CD4-positive, alpha-beta T cell treated with Interferon alpha-2 for 1 hour (primary cell): Measurements from ENCODE around the gene INPP5K.
"Not testable (repeated sequence)": the region's sequence is repeated elsewhere in the genome, so short reads cannot be mapped to it uniquely, and the experiment has no call there.

Experiments used
- DNase-seq, 2 donors: peaks; one replicate each; pipeline ENCODE4 v3.0.0-alpha.2; 2020 to 2022

Gene INPP5K

DNA sequence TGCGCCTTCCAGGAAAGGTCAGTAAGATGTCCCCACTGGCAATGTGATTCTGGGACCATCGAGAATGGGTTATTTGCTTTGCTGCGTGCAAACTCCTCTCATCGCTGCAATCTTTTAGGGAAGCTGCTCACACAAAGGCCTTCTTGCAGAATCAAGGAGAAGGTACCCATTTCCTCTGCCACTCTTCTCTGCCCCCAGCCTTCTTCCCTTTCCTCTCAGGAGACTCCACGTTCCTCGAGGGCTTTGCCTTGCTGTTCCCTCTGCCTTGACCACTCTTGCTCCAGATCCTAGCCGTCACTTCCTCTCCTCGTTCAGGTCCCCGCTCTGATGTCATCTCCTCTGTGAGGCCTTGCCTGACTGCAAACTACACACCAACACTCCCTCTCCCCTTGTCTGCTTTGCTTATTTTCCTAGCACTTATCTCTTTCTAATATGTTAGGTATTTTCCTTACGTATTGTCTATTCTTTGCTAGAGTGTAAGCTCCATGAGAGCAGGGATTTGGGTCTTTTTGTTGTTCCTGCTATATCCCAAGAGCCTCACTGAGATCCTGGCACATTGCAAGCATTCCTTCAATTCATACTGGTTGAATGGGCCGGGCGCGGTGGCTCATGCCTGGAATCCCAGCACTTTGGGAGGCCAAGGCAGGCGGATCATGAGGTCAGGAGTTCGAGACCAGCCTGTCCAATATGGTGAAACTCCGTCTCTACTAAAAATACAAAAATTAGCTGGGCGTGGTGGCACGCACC is 55.0 kb downstream of the INPP5K start:
- DNase-seq: peak in 1 of 2 donors; percentile 22

- DNase-seq: no peak
Observed at GRCh38 chr17:1460233-1460632, 56.2 kb downstream of the INPP5K start.

- peak; percentile 97 to 99 for DNase-seq
Observed at GRCh38 chr17:1455797-1456599, 60.4 kb downstream of the INPP5K start, which contains the start of gene CRK. TSS of gene CRK (minus strand) at chr17:1456232. CDS start at chr17:1456117, 115 bp downstream.

- peak; percentile 43 to 49 for DNase-seq
Observed at GRCh38 chr17:1455291-1455796, 61.1 kb downstream of the INPP5K start.

DNA sequence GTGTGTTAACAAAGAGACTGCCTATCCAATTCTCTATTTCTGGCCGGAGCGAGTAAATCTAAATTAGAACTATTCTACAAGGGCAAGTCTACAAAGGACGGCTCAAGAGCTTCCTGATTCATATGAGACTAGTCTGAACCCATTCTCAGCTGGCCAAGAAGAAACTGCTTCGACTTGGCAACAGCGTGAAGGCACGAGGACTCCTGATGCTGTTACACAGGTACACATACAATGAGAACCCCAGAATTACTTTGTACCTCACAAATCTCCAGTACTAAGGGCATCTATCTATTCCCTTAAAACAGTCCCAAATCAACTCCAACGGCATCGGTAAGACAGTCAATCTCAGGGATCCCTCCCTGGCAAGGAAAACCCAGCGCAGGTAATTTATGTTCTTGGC is 61.9 kb downstream of the INPP5K start:
- no peak for DNase-seq

GRCh38 chr17:1453694-1454093 is 62.7 kb downstream of the INPP5K start:
- DNase-seq: not testable (repeated sequence)

- no peak for DNase-seq
Observed at GRCh38 chr17:1452836-1453235, 63.6 kb downstream of the INPP5K start.

- not testable (repeated sequence) for DNase-seq
Observed at GRCh38 chr17:1450261-1450660, 66.2 kb downstream of the INPP5K start.

GRCh38 chr17:1449412-1449967 is 66.9 kb downstream of the INPP5K start:
- no peak for DNase-seq

GRCh38 chr17:1447052-1447451 is 69.4 kb downstream of the INPP5K start:
- no peak for DNase-seq

GRCh38 chr17:1446201-1446600 is 70.2 kb downstream of the INPP5K start:
- no peak for DNase-seq

DNA sequence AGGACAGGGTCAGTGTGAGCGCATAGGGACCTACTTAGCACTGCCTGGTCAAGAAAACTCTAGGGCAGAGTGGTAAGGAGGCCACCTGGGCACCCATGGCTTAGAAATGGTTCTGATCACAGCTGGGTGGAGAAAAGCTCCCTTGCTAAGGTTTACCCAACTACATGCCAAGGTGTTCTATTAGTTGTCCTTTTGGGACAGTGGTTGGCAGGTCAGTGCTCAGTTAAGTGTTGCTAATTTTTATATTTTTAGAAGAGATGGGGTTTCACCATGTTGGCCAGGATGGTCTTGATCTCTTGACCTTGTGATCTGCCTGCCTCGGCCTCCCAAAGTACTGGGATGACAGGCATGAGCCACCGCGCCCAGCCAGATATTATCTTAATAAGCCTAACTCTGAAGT is 70.7 kb downstream of the INPP5K start:
- DNase-seq: not testable (repeated sequence)
